Stimulated activated CD8-positive, alpha-beta memory T cell treated with anti-CD3 and anti-CD28 coated beads, Interleukin-15, amount 100 ng/mL, for 1 hour (primary cell): ENCODE results near the gene CAPN5.
A peak's percentile ranks its signal among the peaks of the same experiment; 100 is the strongest.
"Not testable (repeated sequence)": the region's sequence is repeated elsewhere in the genome, so short reads cannot be mapped to it uniquely, and the experiment has no call there.

Experiments used
- DNase-seq: peaks from one replicate; pipeline ENCODE4 v3.0.0-alpha.2; 2020; ENCODE audit warnings: low read depth

CAPN5 gene

GRCh38 chr11:77066229-77067042, at the start of gene CAPN5:
Gene CAPN5 (plus strand): TSS chr11:77066971. CDS start chr11:77084887, 17,916 bp downstream.
- peak; percentile 70 for DNase-seq

- DNase-seq, result not testable (repeated sequence)
These were observed 48.3 kb upstream of the CAPN5 start for GRCh38 chr11:77018396-77018924.

GRCh38 chr11:77019976-77020595, 46.7 kb upstream of the CAPN5 start:
- no peak for DNase-seq

- DNase-seq, result no peak
These were observed 46.0 kb upstream of the CAPN5 start for GRCh38 chr11:77020734-77021133.

GRCh38 chr11:77024745-77025144, 42.0 kb upstream of the CAPN5 start:
- no peak for DNase-seq

GRCh38 chr11:77026221-77026620, 40.5 kb upstream of the CAPN5 start:
- DNase-seq, result no peak

- DNase-seq, result no peak
These were observed 40.0 kb upstream of the CAPN5 start for GRCh38 chr11:77026743-77027142.

- DNase-seq, result no peak
These were observed 39.5 kb upstream of the CAPN5 start for GRCh38 chr11:77027275-77027674.

- DNase-seq, result no peak
These were observed 36.9 kb upstream of the CAPN5 start for GRCh38 chr11:77029829-77030228.

- no peak for DNase-seq
These were observed 35.8 kb upstream of the CAPN5 start for GRCh38 chr11:77030834-77031414.

GRCh38 chr11:77031599-77031998, 35.2 kb upstream of the CAPN5 start:
- DNase-seq, result no peak

GRCh38 chr11:77035039-77035438, 31.7 kb upstream of the CAPN5 start:
- DNase-seq, result no peak

- no peak for DNase-seq
These were observed 31.2 kb upstream of the CAPN5 start for GRCh38 chr11:77035580-77035979.

GRCh38 chr11:77036398-77036797, 30.4 kb upstream of the CAPN5 start:
- no peak for DNase-seq

- DNase-seq, result no peak
These were observed 29.7 kb upstream of the CAPN5 start for GRCh38 chr11:77037057-77037456.

- no peak for DNase-seq
These were observed 28.5 kb upstream of the CAPN5 start for GRCh38 chr11:77038029-77038824.

GRCh38 chr11:77038825-77039326, 27.9 kb upstream of the CAPN5 start:
- no peak for DNase-seq

- no peak for DNase-seq
These were observed 27.0 kb upstream of the CAPN5 start for GRCh38 chr11:77039491-77040400.

GRCh38 chr11:77040401-77040777, 26.4 kb upstream of the CAPN5 start:
- DNase-seq, result no peak

GRCh38 chr11:77040889-77041288, 25.9 kb upstream of the CAPN5 start:
- DNase-seq, result no peak
